ENCODE data around the gene ITGB7.

- TF ChIP-seq GATA3 (IDR thresholded peaks at IDR 0.05; ENCODE audit: low read depth, low read length) (no peak), GATA2 (IDR thresholded peaks at IDR 0.05; ENCODE audit: low read depth, low read length) (no peak)
These were observed 13.7 kb upstream of the ITGB7 start for GRCh38 chr12:53220694-53221202.

Data from SH-SY5Y (cell line).